SK-N-SH (cell line): ENCODE measurements around the gene KIAA2012. TPM values are rescaled to one million over a fixed set of nuclear protein-coding genes. Genes with fewer than 3 reads are reported as not detected.

Source experiments
- CTCF ChIA-PET: fragments of 300-600, 350-600 bp; formaldehyde crosslinking; extraction: SDS; loops from one replicate; lab custom pipeline; 2021; lab: Yijun Ruan, JAX
- POLR2A ChIA-PET: fragments of 350-600 bp; sonication (Branson Sonifier 250); formaldehyde crosslinking; extraction: SDS; loops from one replicate; lab custom pipeline; 2020; ENCODE audit warnings: antibody characterized with exemption, inconsistent platforms; lab: Yijun Ruan, JAX
- DNase-seq: peaks from one replicate; pipeline ENCODE4 v3.0.0; 2012
- H2AFZ ChIP-seq: fragments of 200-600 bp; sonication (generic); 2 replicates; pipeline ENCODE4 v1.8.1; 2016; ENCODE audit warnings: antibody characterized with exemption, mild to moderate bottlenecking, low read depth
- H3F3A ChIP-seq: fragments of 200-600 bp; sonication (generic); replicated peaks from 2 replicates; pipeline ENCODE3; 2016; ENCODE audit warnings: antibody characterized with exemption, mild to moderate bottlenecking; ENCODE audit not compliant: insufficient read depth
- H3K27ac ChIP-seq, 2 experiments: fragments of 200-500 bp in 1 of 2; fragments of 200-600 bp in 1 of 2; sonication (Bioruptor generic) in 1 of 2; sonication (generic), shearing (Covaris generic) in 1 of 2; 2 replicates each; pipeline versions ENCODE4 v1.5.1 to v1.6.1; 2014 to 2016; ENCODE audit warnings: low read depth in 2 of 2, inconsistent platforms in 1 of 2, low read length in 1 of 2, mild to moderate bottlenecking in 1 of 2, mixed read lengths in 1 of 2
- H3K27me3 ChIP-seq: fragments of 200-600 bp; sonication (generic), shearing (Covaris generic); 2 replicates; pipeline ENCODE4 v1.6.1; 2016; ENCODE audit warnings: mixed run types; ENCODE audit not compliant: insufficient read depth
- H3K36me3 ChIP-seq, 2 experiments: fragments of 200-500 bp in 1 of 2; fragments of 200-600 bp in 1 of 2; sonication (Bioruptor generic) in 1 of 2; sonication (generic) in 1 of 2; replicated peaks in 1 of 2; 2 replicates each; pipeline versions ENCODE3 to v1.5.1; 2014 to 2016; ENCODE audit warnings: low read length in 1 of 2, mild to moderate bottlenecking in 1 of 2; ENCODE audit not compliant: insufficient read depth in 2 of 2, control insufficient read depth in 1 of 2
- H3K4me1 ChIP-seq, 2 experiments: fragments of 200-500 bp in 1 of 2; fragments of 200-600 bp in 1 of 2; sonication (Bioruptor generic) in 1 of 2; sonication (generic), shearing (Covaris generic) in 1 of 2; 2 replicates each; pipeline versions ENCODE4 v1.5.1 to v1.6.1; 2014 to 2016; ENCODE audit warnings: low read depth in 1 of 2, low read length in 1 of 2, mixed run types in 1 of 2; ENCODE audit not compliant: insufficient read depth in 2 of 2, control insufficient read depth in 1 of 2
- H3K4me2 ChIP-seq: fragments of 200-600 bp; sonication (generic), shearing (Covaris generic); 2 replicates; pipeline ENCODE4 v1.6.1; 2017; ENCODE audit warnings: mixed run types
- H3K4me3 ChIP-seq, 2 experiments: fragments of 200-500 bp in 1 of 2; fragments of 200-600 bp in 1 of 2; sonication (Bioruptor generic) in 1 of 2; sonication (generic), shearing (Covaris generic) in 1 of 2; 2 replicates each; pipeline versions ENCODE4 v1.5.1 to v1.8.1; 2014 to 2016; ENCODE audit warnings: low read depth in 2 of 2, inconsistent platforms in 1 of 2, low read length in 1 of 2, mild to moderate bottlenecking in 1 of 2, mixed read lengths in 1 of 2, moderate library complexity in 1 of 2
- H3K79me2 ChIP-seq: fragments of 200-600 bp; sonication (generic); 2 replicates; pipeline ENCODE4 v1.8.1; 2017; ENCODE audit warnings: mild to moderate bottlenecking; ENCODE audit not compliant: insufficient read depth
- H3K9ac ChIP-seq: fragments of 200-600 bp; sonication (generic); 2 replicates; pipeline ENCODE4 v1.6.1; 2017; ENCODE audit warnings: mixed run types
- H3K9me2 ChIP-seq: fragments of 200-600 bp; sonication (generic); 2 replicates; pipeline ENCODE4 v1.6.1; 2017; ENCODE audit warnings: mixed run types
- H3K9me3 ChIP-seq: fragments of 200-600 bp; sonication (generic); 2 replicates; pipeline ENCODE4 v1.6.1; 2017; ENCODE audit warnings: mixed run types, mild to moderate bottlenecking, moderate library complexity
- H4K20me1 ChIP-seq: fragments of 200-600 bp; sonication (generic); 2 replicates; pipeline ENCODE4 v1.6.1; 2017; ENCODE audit warnings: mild to moderate bottlenecking, mixed run types; ENCODE audit not compliant: insufficient read depth
- FOSL2 ChIP-seq: IDR thresholded peaks from 2 replicates; pipeline ENCODE4 v1.4.0; 2012; ENCODE audit warnings: low read depth, mild to moderate bottlenecking, moderate library complexity, borderline replicate concordance
- JUND ChIP-seq: IDR thresholded peaks from 2 replicates; pipeline ENCODE4 v1.4.0; 2012
- MXI1 ChIP-seq: IDR thresholded peaks from 2 replicates; pipeline ENCODE4 v1.6.1; 2012; ENCODE audit warnings: mild to moderate bottlenecking, low read depth, low read length, improper control_type of control experiment
- NFIC ChIP-seq: IDR thresholded peaks from 2 replicates; pipeline ENCODE4 v1.4.0; 2012; ENCODE audit warnings: borderline replicate concordance
- POLR2AphosphoS5 ChIP-seq: IDR thresholded peaks from 2 replicates; pipeline ENCODE4 v1.6.1; 2012; ENCODE audit warnings: low read depth, low read length
- RAD21 ChIP-seq: IDR thresholded peaks from 2 replicates; pipeline ENCODE4 v1.6.1; 2012; ENCODE audit warnings: mild to moderate bottlenecking, low read length
- RXRA ChIP-seq: IDR thresholded peaks from 2 replicates; pipeline ENCODE4 v1.4.0; 2012; ENCODE audit warnings: low read depth, mild to moderate bottlenecking, borderline replicate concordance
- SIN3A ChIP-seq: IDR thresholded peaks from 2 replicates; pipeline ENCODE4 v1.6.1; 2012; ENCODE audit warnings: low read depth, mild to moderate bottlenecking, low read length, moderate library complexity, borderline replicate concordance
- SMC3 ChIP-seq: IDR thresholded peaks from 2 replicates; pipeline ENCODE4 v1.6.1; 2012; ENCODE audit warnings: low read depth, low read length, improper control_type of control experiment
- TCF12 ChIP-seq: IDR thresholded peaks from 2 replicates; pipeline ENCODE4 v1.4.0; 2012
- TEAD4 ChIP-seq: IDR thresholded peaks from 2 replicates; pipeline ENCODE4 v1.4.0; 2012; ENCODE audit warnings: mild to moderate bottlenecking, borderline replicate concordance; ENCODE audit not compliant: insufficient read depth
- WGBS: methylation state at CpG from one replicate; pipeline ENCODE4 v1.1.6; 2017; ENCODE audit warnings: low lambda C conversion rate; 5-methylcytosine and 5-hydroxymethylcytosine counted together
- polyA plus RNA-seq, 3 experiments: library from polyadenylated mRNA; depleted of rRNA; stranded (reverse); fragments of >200 nt; gene quantifications; 2 replicates each; pipeline ENCODE4 v1.2.3, GENCODE V29; 2012
- TF ChIP-seq, protein P1 (sequence below): fragments of 200-600 bp; sonication (generic); IDR thresholded peaks from 2 replicates; pipeline ENCODE4 v1.6.1; 2017; ENCODE audit warnings: antibody characterized with exemption, mild to moderate bottlenecking, moderate library complexity
- TF ChIP-seq, protein P2 (sequence below): IDR thresholded peaks from 2 replicates; pipeline ENCODE4 v1.4.0; 2012; ENCODE audit warnings: low read depth, borderline replicate concordance
- TF ChIP-seq, protein P3 (sequence below): fragments of 150-350 bp; IDR thresholded peaks from 2 replicates; pipeline ENCODE4 v1.6.1; 2017; ENCODE audit warnings: antibody characterized with exemption, low read length, low read depth, borderline replicate concordance
- TF ChIP-seq, protein P4 (sequence below): IDR thresholded peaks from 2 replicates; pipeline ENCODE4; 2012

Gene KIAA2012
- polyA plus RNA-seq, 1 of the 3 experiments (the other 2 are of a cell fraction), result 0.07 TPM

DNA sequence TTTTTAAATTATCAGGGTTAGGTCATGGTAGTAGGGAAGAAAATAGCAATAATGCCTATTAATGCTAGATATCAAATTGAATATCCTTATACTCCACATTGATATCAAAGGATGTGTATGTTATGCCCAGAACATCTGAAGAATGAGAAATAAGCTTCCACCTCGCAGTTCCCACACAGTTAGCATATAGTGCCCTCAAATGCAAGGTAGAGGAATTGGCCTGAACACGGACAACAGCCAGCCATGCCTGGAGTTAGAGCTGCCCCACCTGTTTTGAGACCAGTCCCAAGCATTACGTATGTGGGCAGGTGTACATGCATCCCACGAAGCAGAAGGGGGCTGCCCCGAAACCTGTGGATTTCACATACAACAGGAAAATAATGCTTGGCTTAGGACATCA is 85.7 kb downstream of the KIAA2012 start:
- CTCF ChIA-PET, result interaction anchor here (0.5 to 3.1 kb wide), 52 partner anchors 10 to 491 kb away, joined by 3 to 49 read pairs (median 4); partner anchors contain the start of genes ALS2 and KIAA2012
- TF ChIP-seq SMC3, result peak; percentile 79
- TF ChIP-seq, protein P1, sequence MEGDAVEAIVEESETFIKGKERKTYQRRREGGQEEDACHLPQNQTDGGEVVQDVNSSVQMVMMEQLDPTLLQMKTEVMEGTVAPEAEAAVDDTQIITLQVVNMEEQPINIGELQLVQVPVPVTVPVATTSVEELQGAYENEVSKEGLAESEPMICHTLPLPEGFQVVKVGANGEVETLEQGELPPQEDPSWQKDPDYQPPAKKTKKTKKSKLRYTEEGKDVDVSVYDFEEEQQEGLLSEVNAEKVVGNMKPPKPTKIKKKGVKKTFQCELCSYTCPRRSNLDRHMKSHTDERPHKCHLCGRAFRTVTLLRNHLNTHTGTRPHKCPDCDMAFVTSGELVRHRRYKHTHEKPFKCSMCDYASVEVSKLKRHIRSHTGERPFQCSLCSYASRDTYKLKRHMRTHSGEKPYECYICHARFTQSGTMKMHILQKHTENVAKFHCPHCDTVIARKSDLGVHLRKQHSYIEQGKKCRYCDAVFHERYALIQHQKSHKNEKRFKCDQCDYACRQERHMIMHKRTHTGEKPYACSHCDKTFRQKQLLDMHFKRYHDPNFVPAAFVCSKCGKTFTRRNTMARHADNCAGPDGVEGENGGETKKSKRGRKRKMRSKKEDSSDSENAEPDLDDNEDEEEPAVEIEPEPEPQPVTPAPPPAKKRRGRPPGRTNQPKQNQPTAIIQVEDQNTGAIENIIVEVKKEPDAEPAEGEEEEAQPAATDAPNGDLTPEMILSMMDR, result peak; percentile 49
- peak; percentile 89 for TF ChIP-seq RAD21
- TF ChIP-seq, protein P2, sequence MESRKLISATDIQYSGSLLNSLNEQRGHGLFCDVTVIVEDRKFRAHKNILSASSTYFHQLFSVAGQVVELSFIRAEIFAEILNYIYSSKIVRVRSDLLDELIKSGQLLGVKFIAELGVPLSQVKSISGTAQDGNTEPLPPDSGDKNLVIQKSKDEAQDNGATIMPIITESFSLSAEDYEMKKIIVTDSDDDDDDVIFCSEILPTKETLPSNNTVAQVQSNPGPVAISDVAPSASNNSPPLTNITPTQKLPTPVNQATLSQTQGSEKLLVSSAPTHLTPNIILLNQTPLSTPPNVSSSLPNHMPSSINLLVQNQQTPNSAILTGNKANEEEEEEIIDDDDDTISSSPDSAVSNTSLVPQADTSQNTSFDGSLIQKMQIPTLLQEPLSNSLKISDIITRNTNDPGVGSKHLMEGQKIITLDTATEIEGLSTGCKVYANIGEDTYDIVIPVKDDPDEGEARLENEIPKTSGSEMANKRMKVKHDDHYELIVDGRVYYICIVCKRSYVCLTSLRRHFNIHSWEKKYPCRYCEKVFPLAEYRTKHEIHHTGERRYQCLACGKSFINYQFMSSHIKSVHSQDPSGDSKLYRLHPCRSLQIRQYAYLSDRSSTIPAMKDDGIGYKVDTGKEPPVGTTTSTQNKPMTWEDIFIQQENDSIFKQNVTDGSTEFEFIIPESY, result no peak
- H3K27me3 ChIP-seq, result no peaks in the 10 kb centered on the region
- H3K4me2 ChIP-seq, result no peak overlapping the region
- no peaks in the 10 kb centered on the region for H3K79me2 ChIP-seq
- no peak for DNase-seq
- no peaks in the 10 kb centered on the region for H4K20me1 ChIP-seq
- H2AFZ ChIP-seq, result no peak overlapping the region
- peaks cover 5% of the 10 kb centered on the region for H3F3A ChIP-seq
- POLR2A ChIA-PET, result interaction anchor here (0.6 to 1.1 kb wide), 3 partner anchors 113 to 298 kb away, joined by 3 to 6 read pairs (median 3); no protein-coding TSS in a partner anchor
- no peaks in the 10 kb centered on the region for H3K9me2 ChIP-seq
- H3K9ac ChIP-seq, result no peak overlapping the region
- no peak overlapping the region for H3K4me3 ChIP-seq
- WGBS, result 69% methylated on average over 4 of the region's 5 CpGs
- peaks cover 6 to 7% of the 10 kb centered on the region in 2 experiments; a peak in 2 of 4 replicates for H3K4me1 ChIP-seq
- no peaks in the 10 kb centered on the region for H3K9me3 ChIP-seq
- H3K36me3 ChIP-seq, result no peaks in the 10 kb centered on the region
- no peak overlapping the region for H3K27ac ChIP-seq

DNA sequence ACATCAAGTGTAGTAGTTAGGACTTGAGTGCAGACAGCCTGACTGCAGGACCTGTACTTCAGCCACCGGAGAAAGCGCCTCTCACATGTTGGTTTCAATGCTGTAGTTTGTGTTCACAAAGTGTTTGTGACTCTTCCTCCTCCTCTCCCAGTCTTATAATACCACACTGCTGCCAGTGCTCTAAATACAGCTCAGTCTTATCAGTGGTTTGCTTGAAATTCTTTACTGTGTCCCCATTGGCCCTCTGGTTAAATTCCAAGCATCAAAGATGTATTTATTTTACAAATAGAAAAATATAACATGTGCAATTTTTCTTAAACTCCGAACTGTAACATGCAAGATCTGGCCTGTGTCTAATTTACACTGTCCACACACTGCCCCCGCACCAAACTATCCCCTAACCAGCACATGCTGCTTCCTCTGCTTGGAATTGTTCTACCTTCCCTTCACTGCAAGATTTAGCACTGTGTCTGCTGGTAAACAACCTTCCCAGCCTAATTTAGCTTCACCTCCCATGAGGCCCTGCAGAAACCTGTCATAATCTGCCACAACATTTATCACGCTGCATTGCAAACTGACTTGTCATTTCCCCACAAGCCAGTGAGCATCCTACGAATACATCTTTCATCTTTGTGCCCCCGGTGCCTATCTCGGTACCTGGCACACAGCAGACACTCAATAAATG is 88.2 kb downstream of the KIAA2012 start:
- Histone ChIP-seq H3K4me1 (peaks cover 6 to 11% of the 10 kb centered on the region in 2 experiments; a peak in 2 of 4 replicates), H3K79me2 (no peaks in the 10 kb centered on the region), H3K4me2 (peak overlapping the region; percentile 46; the same call in 1 of the 2 replicates), H3F3A (peaks cover 5% of the 10 kb centered on the region), H3K9me2 (no peaks in the 10 kb centered on the region), H3K4me3 (no peak overlapping the region), H3K9ac (no peak overlapping the region), H3K27ac (peak overlapping the region; percentile 15 to 83; a peak in 3 of 4 replicates), H4K20me1 (no peaks in the 10 kb centered on the region), H3K36me3 (no peaks in the 10 kb centered on the region), H3K27me3 (no peaks in the 10 kb centered on the region), H2AFZ (peak overlapping the region; percentile 66; the same call in 1 of the 2 replicates), H3K9me3 (no peaks in the 10 kb centered on the region)
- no peak for DNase-seq
- 57% methylated on average over 8 of the region's 8 CpGs for WGBS
- ChIA-PET CTCF (interaction anchor here (1.0 to 1.5 kb wide), 3 partner anchors 199 to 366 kb away, joined by 3 to 5 read pairs (median 3); no protein-coding TSS in a partner anchor), POLR2A (no interaction called here)
- TF ChIP-seq TEAD4 (no peak; the same call in 1 of the 2 replicates), SIN3A (peak; percentile 64; the same call in 1 of the 2 replicates), POLR2AphosphoS5 (peak; percentile 32; the same call in 1 of the 2 replicates), RAD21 (no peak), MXI1 (no peak), TCF12 (peak; percentile 81), JUND (peak; percentile 51), NFIC (peak; percentile 27; the same call in 1 of the 2 replicates), RXRA (no peak), FOSL2 (peak; percentile 46; the same call in 1 of the 2 replicates)
- TF ChIP-seq, protein P1, result no peak
- TF ChIP-seq, protein P3, sequence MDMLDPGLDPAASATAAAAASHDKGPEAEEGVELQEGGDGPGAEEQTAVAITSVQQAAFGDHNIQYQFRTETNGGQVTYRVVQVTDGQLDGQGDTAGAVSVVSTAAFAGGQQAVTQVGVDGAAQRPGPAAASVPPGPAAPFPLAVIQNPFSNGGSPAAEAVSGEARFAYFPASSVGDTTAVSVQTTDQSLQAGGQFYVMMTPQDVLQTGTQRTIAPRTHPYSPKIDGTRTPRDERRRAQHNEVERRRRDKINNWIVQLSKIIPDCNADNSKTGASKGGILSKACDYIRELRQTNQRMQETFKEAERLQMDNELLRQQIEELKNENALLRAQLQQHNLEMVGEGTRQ, result no peak
- TF ChIP-seq, protein P4, sequence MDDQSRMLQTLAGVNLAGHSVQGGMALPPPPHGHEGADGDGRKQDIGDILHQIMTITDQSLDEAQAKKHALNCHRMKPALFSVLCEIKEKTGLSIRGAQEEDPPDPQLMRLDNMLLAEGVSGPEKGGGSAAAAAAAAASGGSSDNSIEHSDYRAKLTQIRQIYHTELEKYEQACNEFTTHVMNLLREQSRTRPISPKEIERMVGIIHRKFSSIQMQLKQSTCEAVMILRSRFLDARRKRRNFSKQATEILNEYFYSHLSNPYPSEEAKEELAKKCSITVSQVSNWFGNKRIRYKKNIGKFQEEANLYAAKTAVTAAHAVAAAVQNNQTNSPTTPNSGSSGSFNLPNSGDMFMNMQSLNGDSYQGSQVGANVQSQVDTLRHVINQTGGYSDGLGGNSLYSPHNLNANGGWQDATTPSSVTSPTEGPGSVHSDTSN, result peak; percentile 91
